Left lung (tissue), 10 donors: ENCODE results near the gene USP40. TPM values are rescaled to one million over a fixed set of nuclear protein-coding genes. Genes with fewer than 3 reads are reported as not detected.
A peak's percentile ranks its signal among the peaks of the same experiment; 100 is the strongest.

Experiments
- ATAC-seq: fragments of 200-7000 bp; cut with Tn5 transposase; one replicate; pipeline ENCODE4 v1.9.1; 2020; ENCODE audit warnings: moderate library complexity
- DNase-seq, 4 donors: peaks; one replicate each; pipeline ENCODE4 v3.0.0-alpha.2; 2013 to 2020
- H3K27ac ChIP-seq, 2 donors: fragments of 200-600 bp; sonication (generic) in 1 of 2; one replicate each; pipeline versions ENCODE4 v1.5.0 to v1.8.0; 2020 to 2021
- H3K27me3 ChIP-seq, 2 donors: fragments of 200-600 bp; sonication (generic) in 1 of 2; one replicate each; pipeline versions ENCODE4 v1.5.0 to v1.8.0; 2020 to 2021
- H3K36me3 ChIP-seq, 2 donors: fragments of 200-600 bp; sonication (generic) in 1 of 2; one replicate each; pipeline versions ENCODE4 v1.5.0 to v1.8.0; 2020 to 2021
- H3K4me1 ChIP-seq, 2 donors: fragments of 200-600 bp; one replicate each; pipeline ENCODE4 v1.8.0; 2021
- H3K4me3 ChIP-seq, 2 donors: fragments of 200-600 bp; sonication (generic) in 1 of 2; one replicate each; pipeline versions ENCODE4 v1.5.0 to v1.8.0; 2020 to 2021; ENCODE audit warnings: mild to moderate bottlenecking in 1 of 2
- H3K9me3 ChIP-seq, 2 donors: fragments of 200-600 bp; sonication (generic) in 1 of 2; one replicate each; pipeline versions ENCODE4 v1.5.0 to v1.8.0; 2020 to 2021
- CTCF ChIP-seq, 2 donors: fragments of 200-600 bp; sonication (generic) in 1 of 2; IDR thresholded peaks; one replicate each; pipeline versions ENCODE4 v1.5.0 to v1.8.0; 2021; ENCODE audit warnings: antibody characterized with exemption in 2 of 2
- intact Hi-C, 2 donors: fragments of 100-400 bp; cut with DNase I; formaldehyde crosslinking; loops; one replicate each; pipeline versions ENCODE4 v1.11.2 to v1.14.2; 2022
- polyA plus RNA-seq, 6 donors: library from polyadenylated mRNA; unstranded; fragments of 120-200 nt; gene quantifications; one replicate each; pipeline ENCODE4 v1.2.1, GENCODE V29; 2013; ENCODE audit not compliant: insufficient read length in 6 of 6
- total RNA-seq, 2 donors: library from RNA; stranded (reverse); fragmentation: NEBNext Ultra II Directional; extraction: Animal tissue kit (Norgen Biotek cat#: 25700); gene quantifications; one replicate each; pipeline ENCODE4 v1.2.1, GENCODE V29; 2021
- donor health status: DM: no; HTN: yes; CAD: no.
- donor health status: DM: no; HTN: no; CAD: no.

Gene USP40
- total and polyA plus RNA-seq, 8 donors, result 40.0 to 60.5 (median 46.0) TPM

GRCh38 chr2:233481368-233482142 lies 85.0 kb downstream of the USP40 start:
- intact Hi-C loops, result no loop called here
- DNase-seq (peak in 2 of 4 donors; percentile 64 to 71), ATAC-seq (peak; percentile 61)
- no peaks in the 10 kb centered on the region for H3K9me3 ChIP-seq
- H3K4me1 ChIP-seq, result peaks cover 12 to 14% of the 10 kb centered on the region in 2 donors
- peaks cover 0 to 65% of the 10 kb centered on the region in 2 donors for H3K36me3 ChIP-seq
- H3K27ac ChIP-seq, result peak overlapping the region; percentile 64 to 85
- no peaks in the 10 kb centered on the region for H3K27me3 ChIP-seq
- TF ChIP-seq CTCF (IDR thresholded peaks at IDR 0.05), result no peak
- H3K4me3 ChIP-seq, result no peak overlapping the region

- peaks cover 0 to 70% of the 10 kb centered on the region in 2 donors for H3K36me3 ChIP-seq
- ATAC-seq, result peak; percentile 77
- intact Hi-C loops, result no loop called here
- H3K27ac ChIP-seq, result peak overlapping the region; percentile 64 to 85
- no peak for TF ChIP-seq CTCF (IDR thresholded peaks at IDR 0.05)
- no peaks in the 10 kb centered on the region for H3K27me3 ChIP-seq
- peaks cover 6% of the 10 kb centered on the region in 2 donors for H3K4me1 ChIP-seq
- H3K9me3 ChIP-seq, result no peaks in the 10 kb centered on the region
- DNase-seq, result peak in 2 of 4 donors; percentile 85 to 93
- H3K4me3 ChIP-seq, result no peak overlapping the region
Observed at GRCh38 chr2:233480490-233481202, 85.9 kb downstream of the USP40 start.

- Histone ChIP-seq H3K4me1 (peaks cover 6% of the 10 kb centered on the region in 2 donors), H3K36me3 (peaks cover 0 to 64% of the 10 kb centered on the region in 2 donors), H3K27me3 (no peaks in the 10 kb centered on the region), H3K9me3 (no peaks in the 10 kb centered on the region), H3K4me3 (no peak overlapping the region), H3K27ac (peak overlapping the region; percentile 64 to 85)
- ATAC-seq (no peak), DNase-seq (no peak)
- TF ChIP-seq CTCF (IDR thresholded peaks at IDR 0.05), result no peak
- intact Hi-C loops, result no loop called here
Observed at GRCh38 chr2:233479616-233480489, 86.7 kb downstream of the USP40 start.

- DNase-seq (no peak), ATAC-seq (no peak)
- intact Hi-C loops, result no loop called here
- no peak overlapping the region for H3K27ac ChIP-seq
- peaks cover 6% of the 10 kb centered on the region in 2 donors for H3K4me1 ChIP-seq
- no peak for TF ChIP-seq CTCF (IDR thresholded peaks at IDR 0.05)
- no peak overlapping the region for H3K4me3 ChIP-seq
- no peaks in the 10 kb centered on the region for H3K27me3 ChIP-seq
- peaks cover 0 to 53% of the 10 kb centered on the region in 2 donors for H3K36me3 ChIP-seq
- H3K9me3 ChIP-seq, result no peaks in the 10 kb centered on the region
Observed at GRCh38 chr2:233477548-233478433, 88.8 kb downstream of the USP40 start.
